Small intestine (tissue), 7 donors: Measurements from ENCODE around the gene CDCA4. TPM values are rescaled to one million over a fixed set of nuclear protein-coding genes. Genes with fewer than 3 reads are reported as not detected.
A peak's percentile ranks its signal among the peaks of the same experiment; 100 is the strongest.

Experiments
- DNase-seq, 2 donors: peaks; one replicate each; pipeline versions ENCODE4 v3.0.0 to v3.0.0-alpha.2; 2013
- FAIRE-seq: peaks from 2 replicates; lab custom pipeline; 2012; peaks lifted over from hg19 to GRCh38; lab: Jason Lieb, UNC
- H3K27ac ChIP-seq, 3 donors: one replicate each; pipeline ENCODE4 v1.5.1; 2013; ENCODE audit warnings: low read length in 2 of 3, mild to moderate bottlenecking in 2 of 3, control low read depth in 1 of 3, inconsistent platforms in 1 of 3, low read depth in 1 of 3, moderate library complexity in 1 of 3
- H3K27me3 ChIP-seq, 3 donors: one replicate each; pipeline ENCODE4 v1.6.1; 2013; ENCODE audit warnings: low read length in 3 of 3, inconsistent platforms in 1 of 3; ENCODE audit not compliant: control insufficient read depth in 3 of 3, insufficient read depth in 3 of 3
- H3K36me3 ChIP-seq, 3 donors: one replicate each; pipeline ENCODE4 v1.6.1; 2013; ENCODE audit warnings: low read length in 3 of 3, inconsistent platforms in 1 of 3, low read depth in 1 of 3, mild to moderate bottlenecking in 1 of 3, moderate library complexity in 1 of 3; ENCODE audit not compliant: control insufficient read depth in 3 of 3, insufficient read depth in 2 of 3
- H3K4me1 ChIP-seq, 3 donors: one replicate each; pipeline ENCODE4 v1.6.1; 2013; ENCODE audit warnings: low read length in 2 of 3, inconsistent platforms in 1 of 3, low read depth in 1 of 3, mild to moderate bottlenecking in 1 of 3, moderate library complexity in 1 of 3; ENCODE audit not compliant: control insufficient read depth in 3 of 3, insufficient read depth in 2 of 3
- H3K4me3 ChIP-seq, 3 donors: one replicate each; pipeline ENCODE4 v1.5.1; 2013; ENCODE audit warnings: low read length in 3 of 3, control low read depth in 1 of 3, inconsistent platforms in 1 of 3, low read depth in 1 of 3, mild to moderate bottlenecking in 1 of 3, moderate library complexity in 1 of 3
- H3K9me3 ChIP-seq, 2 donors: one replicate each; pipeline ENCODE4 v1.6.1; 2013; ENCODE audit warnings: low read depth in 1 of 2, low read length in 1 of 2; ENCODE audit not compliant: control insufficient read depth in 2 of 2, insufficient read depth in 1 of 2
- WGBS, 3 donors: extraction: QIAGEN DNeasy Blood & Tissue Kit; methylation state at CpG; one replicate each; pipeline ENCODE4 v1.1.7; 2013; 5-methylcytosine and 5-hydroxymethylcytosine counted together
- polyA plus RNA-seq, 4 donors: library from polyadenylated mRNA; stranded (reverse) in 3 of 4; unstranded in 1 of 4; fragments of 200-250 nt in 3 of 4; fragments of 120-200 nt in 1 of 4; gene quantifications; one replicate each; pipeline versions ENCODE4 v1.2.1 to v1.2.3, GENCODE V29; 2013
- donor health status: healthy with polysubstance abuse.
- donor health status: control.
- donor health status: control.
- donor health status: Bipolar disorder and iron deficiency.
- donor health status: healthy.

CDCA4 gene
- polyA plus RNA-seq, 4 donors = 2.7 to 11.3 (median 6.9) TPM

- FAIRE-seq = no peak
- no peak for DNase-seq
- Histone ChIP-seq H3K9me3 (no peaks in the 10 kb centered on the region), H3K27ac (no peak overlapping the region), H3K27me3 (peaks cover 0 to 27% (median 4%) of the 10 kb centered on the region in 3 donors), H3K36me3 (no peaks in the 10 kb centered on the region), H3K4me3 (peak overlapping the region in 2 of 3 donors; percentile 36 to 46), H3K4me1 (peaks cover 1 to 47% (median 5%) of the 10 kb centered on the region in 3 donors)
- WGBS, 3 donors = 21 to 55% (median 46%) methylated on average over 11 of the region's 11 CpGs
Measured at GRCh38 chr14:104977008-104977680, 43.7 kb downstream of the CDCA4 start.

GRCh38 chr14:104976198-104977007 lies 44.5 kb downstream of the CDCA4 start:
- no peak for FAIRE-seq
- Histone ChIP-seq H3K4me3 (no peak overlapping the region), H3K4me1 (peaks cover 1 to 53% (median 5%) of the 10 kb centered on the region in 3 donors), H3K36me3 (no peaks in the 10 kb centered on the region), H3K27me3 (peaks cover 0 to 27% (median 4%) of the 10 kb centered on the region in 3 donors), H3K9me3 (no peaks in the 10 kb centered on the region), H3K27ac (no peak overlapping the region)
- WGBS, 3 donors = 31 to 43% (median 31%) methylated on average over 20 to 21 of the region's 21 CpGs
- DNase-seq = peak; percentile 82 to 87

- H3K27me3 ChIP-seq = peaks cover 0 to 27% (median 4%) of the 10 kb centered on the region in 3 donors
- no peak overlapping the region for H3K27ac ChIP-seq
- H3K9me3 ChIP-seq = no peaks in the 10 kb centered on the region
- WGBS, 3 donors = 46 to 53% (median 47%) methylated on average over 21 of the region's 21 CpGs
- peaks cover 1 to 53% (median 5%) of the 10 kb centered on the region in 3 donors for H3K4me1 ChIP-seq
- no peaks in the 10 kb centered on the region for H3K36me3 ChIP-seq
- FAIRE-seq (no peak), DNase-seq (no peak)
- no peak overlapping the region for H3K4me3 ChIP-seq
Measured at GRCh38 chr14:104975481-104976197, 45.2 kb downstream of the CDCA4 start.

- peaks cover 0 to 27% (median 4%) of the 10 kb centered on the region in 3 donors for H3K27me3 ChIP-seq
- no peak overlapping the region for H3K27ac ChIP-seq
- 91 to 93% (median 92%) methylated on average over 14 of the region's 14 CpGs for WGBS, 3 donors
- no peaks in the 10 kb centered on the region for H3K36me3 ChIP-seq
- H3K9me3 ChIP-seq = no peaks in the 10 kb centered on the region
- peaks cover 1 to 53% (median 5%) of the 10 kb centered on the region in 3 donors for H3K4me1 ChIP-seq
- no peak overlapping the region for H3K4me3 ChIP-seq
- DNase-seq (no peak), FAIRE-seq (no peak)
Measured at GRCh38 chr14:104974665-104975390, 46.1 kb downstream of the CDCA4 start.

DNA sequence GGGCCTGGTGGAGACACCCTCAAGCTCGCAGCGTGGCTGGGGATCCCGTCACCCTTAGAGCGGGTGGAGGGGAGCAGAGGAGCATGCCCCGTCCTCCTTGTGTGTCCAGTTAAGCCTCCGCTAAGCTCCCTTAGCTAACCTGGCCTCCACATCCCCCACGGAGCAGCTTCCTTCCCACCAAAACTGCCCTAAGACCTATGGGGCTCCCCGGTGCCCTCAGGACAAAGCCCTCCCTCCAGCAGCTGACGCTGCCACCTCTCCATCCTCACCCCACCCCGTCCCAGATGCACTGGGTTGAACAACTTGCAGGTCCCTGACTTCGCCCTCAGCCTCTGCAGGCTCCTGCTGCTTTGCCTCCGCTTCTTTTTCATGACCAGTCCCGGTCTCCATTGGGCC lies 46.7 kb downstream of the CDCA4 start:
- H3K4me3 ChIP-seq = no peak overlapping the region
- H3K4me1 ChIP-seq = peaks cover 1 to 53% (median 5%) of the 10 kb centered on the region in 3 donors
- FAIRE-seq (no peak), DNase-seq (no peak)
- WGBS, 3 donors = 67 to 77% (median 70%) methylated on average over 13 of the region's 13 CpGs
- peak overlapping the region in 1 of 3 donors; percentile 30 for H3K27ac ChIP-seq
- no peaks in the 10 kb centered on the region for H3K9me3 ChIP-seq
- H3K36me3 ChIP-seq = no peaks in the 10 kb centered on the region
- H3K27me3 ChIP-seq = peaks cover 0 to 26% (median 4%) of the 10 kb centered on the region in 3 donors

GRCh38 chr14:104973385-104974145 lies 47.3 kb downstream of the CDCA4 start:
- Histone ChIP-seq H3K27me3 (peaks cover 0 to 30% (median 4%) of the 10 kb centered on the region in 3 donors), H3K36me3 (no peaks in the 10 kb centered on the region), H3K9me3 (no peaks in the 10 kb centered on the region), H3K27ac (peak overlapping the region in 2 of 3 donors; percentile 38 to 67), H3K4me3 (no peak overlapping the region), H3K4me1 (peaks cover 1 to 57% (median 5%) of the 10 kb centered on the region in 3 donors)
- peak in 1 of 2 donors; percentile 65 for DNase-seq
- FAIRE-seq = no peak
- 38 to 44% (median 39%) methylated on average over 22 to 23 of the region's 23 CpGs for WGBS, 3 donors

GRCh38 chr14:104973135-104973384 lies 47.8 kb downstream of the CDCA4 start:
- DNase-seq (peak in 1 of 2 donors; percentile 80), FAIRE-seq (no peak)
- Histone ChIP-seq H3K4me3 (no peak overlapping the region), H3K9me3 (no peaks in the 10 kb centered on the region), H3K27ac (peak overlapping the region in 1 of 3 donors; percentile 82), H3K36me3 (no peaks in the 10 kb centered on the region), H3K27me3 (peaks cover under 1 to 35% (median 4%) of the 10 kb centered on the region in 3 donors), H3K4me1 (peaks cover 1 to 62% (median 5%) of the 10 kb centered on the region in 3 donors)
- WGBS, 3 donors = 28 to 44% (median 35%) methylated on average over 11 to 12 of the region's 12 CpGs
